HCT116 (cell line): ENCODE data around the gene IL1RAPL1. TPM values are rescaled to one million over a fixed set of nuclear protein-coding genes. Genes with fewer than 3 reads are reported as not detected.

Experiments
- ATAC-seq: fragments of 200-7000 bp; cut with Tn5 transposase; 2 replicates; pipeline ENCODE4 v1.9.1; 2020; ENCODE audit warnings: mild to moderate bottlenecking, moderate library complexity
- BruUV-seq: library from RNA; stranded (reverse); fragments of 400-500 nt; replicated peaks from 2 replicates; lab custom pipeline; 2021; lab: Mats Ljungman, UMichigan
- CTCF ChIA-PET: fragments of 300-600 bp; sonication (Branson Sonifier 250); formaldehyde crosslinking; loops from one replicate; lab custom pipeline; 2021; ENCODE audit warnings: antibody characterized with exemption; lab: Charles Lee
- POLR2A ChIA-PET: fragments of 300-600, 350-600 bp; sonication (Branson Sonifier 250); formaldehyde crosslinking; loops from one replicate; lab custom pipeline; 2021; ENCODE audit warnings: antibody characterized with exemption; lab: Charles Lee
- RAD21 ChIA-PET, 2 experiments: fragments of 300-600 bp; sonication (Branson Sonifier 250); formaldehyde crosslinking; loops; one replicate each; lab custom pipeline; 2023; ENCODE audit warnings: low total read pairs in 2 of 2; ENCODE audit not compliant: uncharacterized antibody in 2 of 2, unreplicated experiment in 2 of 2, low non-redundant PET in 1 of 2; lab: Charles Lee
- DNase-seq: peaks from one replicate; pipeline ENCODE4 v3.0.0-alpha.2; 2010; ENCODE audit warnings: low read depth, low spot score
- H2AFZ ChIP-seq: fragments of 200-600 bp; shearing (Covaris generic), sonication (generic); 2 replicates; pipeline ENCODE4 v1.6.1; 2017; ENCODE audit warnings: low read depth, mixed run types, mixed read lengths, antibody characterized with exemption, low read length; ENCODE audit not compliant: poor library complexity, severe bottlenecking
- H3K27ac ChIP-seq: 2 replicates; pipeline ENCODE4 v1.5.1; 2012; ENCODE audit warnings: low read depth, low read length
- H3K27me3 ChIP-seq: fragments of 200-600 bp; sonication (generic); 2 replicates; pipeline ENCODE4 v1.6.1; 2016; ENCODE audit warnings: mixed run types, low read length, mixed read lengths; ENCODE audit not compliant: insufficient read depth
- H3K36me3 ChIP-seq, 2 experiments: fragments of 200-500 bp in 1 of 2; fragments of 200-600 bp in 1 of 2; sonication (Bioruptor generic) in 1 of 2; sonication (generic) in 1 of 2; 2 replicates each; pipeline versions ENCODE4 v1.5.1 to v1.6.1; 2014 to 2016; ENCODE audit warnings: low read length in 2 of 2, inconsistent platforms in 1 of 2, mixed read lengths in 1 of 2, mixed run types in 1 of 2; ENCODE audit not compliant: insufficient read depth in 2 of 2, control insufficient read depth in 1 of 2
- H3K4me1 ChIP-seq, 2 experiments: fragments of 200-600 bp in 1 of 2; sonication (generic) in 1 of 2; 2 replicates each; pipeline versions ENCODE4 v1.5.1 to v1.6.1; 2012 to 2017; ENCODE audit warnings: low read length in 2 of 2, inconsistent platforms in 1 of 2, mild to moderate bottlenecking in 1 of 2, mixed read lengths in 1 of 2, mixed run types in 1 of 2, moderate library complexity in 1 of 2; ENCODE audit not compliant: insufficient read depth in 2 of 2, control insufficient read depth in 1 of 2
- H3K4me2 ChIP-seq: fragments of 200-600 bp; sonication (generic); 2 replicates; pipeline ENCODE4 v1.6.1; 2017; ENCODE audit warnings: mixed run types, low read length, mixed read lengths
- H3K4me3 ChIP-seq, 2 experiments: fragments of 200-600 bp in 1 of 2; sonication (generic) in 1 of 2; replicated peaks in 1 of 2; 2 replicates each; pipeline ENCODE4 v1.5.1; 2011 to 2016; ENCODE audit warnings: low read length in 2 of 2, control low read depth in 1 of 2, low read depth in 1 of 2, mild to moderate bottlenecking in 1 of 2, mixed read lengths in 1 of 2, mixed run types in 1 of 2
- H3K79me2 ChIP-seq: fragments of 200-600 bp; sonication (generic); 2 replicates; pipeline ENCODE4 v1.6.1; 2017; ENCODE audit warnings: mild to moderate bottlenecking, mixed run types, low read length, moderate library complexity, mixed read lengths; ENCODE audit not compliant: insufficient read depth
- H3K9ac ChIP-seq: fragments of 200-600 bp; sonication (generic); 2 replicates; pipeline ENCODE4 v1.6.1; 2016; ENCODE audit warnings: low read length, mixed read lengths
- H3K9me2 ChIP-seq: fragments of 200-600 bp; sonication (generic), shearing (Covaris generic); 2 replicates; pipeline ENCODE4 v1.6.1; 2017; ENCODE audit warnings: mixed run types, mild to moderate bottlenecking, moderate library complexity; ENCODE audit not compliant: insufficient read depth
- H3K9me3 ChIP-seq, 2 experiments: fragments of 200-500 bp in 1 of 2; fragments of 200-600 bp in 1 of 2; sonication (Bioruptor generic) in 1 of 2; sonication (generic) in 1 of 2; 2 replicates each; pipeline ENCODE4 v1.6.1; 2014 to 2017; ENCODE audit warnings: low read length in 2 of 2, mixed read lengths in 2 of 2, inconsistent platforms in 1 of 2, low read depth in 1 of 2, mild to moderate bottlenecking in 1 of 2, mixed run types in 1 of 2, moderate library complexity in 1 of 2; ENCODE audit not compliant: control insufficient read depth in 1 of 2, insufficient read depth in 1 of 2
- H4K20me1 ChIP-seq: fragments of 200-600 bp; sonication (generic), shearing (Covaris generic); 2 replicates; pipeline ENCODE4 v1.6.1; 2017; ENCODE audit warnings: mixed run types, mild to moderate bottlenecking, moderate library complexity; ENCODE audit not compliant: insufficient read depth
- CBX3 ChIP-seq: IDR thresholded peaks from 2 replicates; pipeline ENCODE4 v1.6.1; 2012; ENCODE audit warnings: low read depth
- CEBPB ChIP-seq: IDR thresholded peaks from 2 replicates; pipeline ENCODE4 v1.6.1; 2012; ENCODE audit warnings: low read depth
- EGR1 ChIP-seq: IDR thresholded peaks from 2 replicates; pipeline ENCODE4 v1.6.1; 2012; ENCODE audit warnings: low read depth
- EZH2phosphoT487 ChIP-seq: fragments of 200-600 bp; IDR thresholded peaks from 2 replicates; pipeline ENCODE4 v1.6.1; 2018; ENCODE audit warnings: antibody characterized with exemption, borderline replicate concordance
- JUND ChIP-seq: IDR thresholded peaks from 2 replicates; pipeline ENCODE4 v1.6.1; 2012
- MAX ChIP-seq: IDR thresholded peaks from 2 replicates; pipeline ENCODE4 v1.6.1; 2012
- POLR2AphosphoS5 ChIP-seq: IDR thresholded peaks from 2 replicates; pipeline ENCODE4 v1.6.1; 2011; ENCODE audit warnings: mild to moderate bottlenecking, low read depth, low read length, moderate library complexity
- SIN3A ChIP-seq: IDR thresholded peaks from 2 replicates; pipeline ENCODE4 v1.6.1; 2012; ENCODE audit warnings: low read depth
- SP1 ChIP-seq: IDR thresholded peaks from 2 replicates; pipeline ENCODE4 v1.6.1; 2012; ENCODE audit warnings: low read depth
- SRF ChIP-seq: IDR thresholded peaks from 2 replicates; pipeline ENCODE4 v1.6.1; 2012; ENCODE audit warnings: low read depth
- YY1 ChIP-seq: IDR thresholded peaks from 2 replicates; pipeline ENCODE4 v1.6.1; 2011; ENCODE audit warnings: low read length, low read depth, moderate library complexity, mild to moderate bottlenecking; ENCODE audit not compliant: insufficient replicate concordance; ENCODE audit errors: extremely low read depth
- ZNF274 ChIP-seq: fragments of 200-500 bp; sonication (Bioruptor generic); IDR thresholded peaks from 2 replicates; pipeline ENCODE4 v1.6.1; 2014; ENCODE audit warnings: mild to moderate bottlenecking, low read depth, low read length, inconsistent platforms
- intact Hi-C: fragments of 100-400 bp; cut with micrococcal nuclease; formaldehyde crosslinking; loops from 2 replicates; pipeline ENCODE4 v1.10.0; 2022
- total RNA-seq: library from RNA; stranded (reverse); gene quantifications from one replicate; pipeline ENCODE4 v1.2.1, GENCODE V29; 2021; ENCODE audit not compliant: unreplicated experiment
- TF ChIP-seq, protein P1 (sequence below), 3 experiments: fragments of 200-600 bp in 1 of 3; sonication (generic) in 1 of 3; IDR thresholded peaks in 2 of 3; conservative IDR thresholded peaks in 1 of 3; 2 replicates each; pipeline ENCODE4 v1.5.1; 2012 to 2017; ENCODE audit warnings: low read depth in 2 of 3, low read length in 2 of 3, antibody characterized with exemption in 1 of 3, borderline replicate concordance in 1 of 3, control low read depth in 1 of 3, mild to moderate bottlenecking in 1 of 3, mixed read lengths in 1 of 3, mixed run types in 1 of 3, moderate library complexity in 1 of 3; ENCODE audit not compliant: insufficient read depth in 1 of 3

Gene IL1RAPL1
- total RNA-seq, 1 experiment from 2014 or later, result 2.8 TPM

DNA sequence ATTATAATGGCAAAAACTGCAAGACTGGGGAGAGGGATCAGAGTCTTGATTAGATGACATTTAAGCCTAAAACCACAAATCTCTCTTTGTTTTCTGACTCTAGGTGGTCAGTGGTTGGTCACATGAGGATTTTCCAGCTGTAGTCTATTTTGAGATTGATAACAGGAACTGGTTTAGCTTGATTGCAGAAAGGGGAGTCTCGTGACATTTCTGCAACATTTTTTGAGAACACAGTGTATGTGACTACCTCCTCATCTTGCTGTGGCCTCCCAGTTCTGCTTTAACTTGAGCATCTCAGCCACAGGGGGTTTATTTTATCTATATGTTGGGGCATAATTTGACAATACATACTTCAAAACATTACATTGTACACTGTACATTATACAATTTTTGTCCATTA is 901.7 kb downstream of the IL1RAPL1 start:
- Histone ChIP-seq H4K20me1 (no peaks in the 10 kb centered on the region), H3K9me2 (no peaks in the 10 kb centered on the region), H3K27ac (no peak overlapping the region), H3K4me1 (no peaks in the 10 kb centered on the region), H3K9ac (no peak overlapping the region), H3K4me3 (no peak overlapping the region), H3K27me3 (no peaks in the 10 kb centered on the region), H3K36me3 (no peaks in the 10 kb centered on the region), H3K9me3 (no peaks in the 10 kb centered on the region), H3K4me2 (no peak overlapping the region), H3K79me2 (no peaks in the 10 kb centered on the region), H2AFZ (no peak overlapping the region)
- TF ChIP-seq CEBPB (no peak), JUND (no peak), SP1 (no peak)
- BruUV-seq, result no TSS peak
- POLR2A ChIA-PET, result no interaction called here
- RAD21 ChIA-PET, result no interaction called here
- CTCF ChIA-PET, result interaction anchor here (2.6 kb wide), 1 partner anchor 10 kb away, joined by 14 read pairs; no protein-coding TSS in a partner anchor
- intact Hi-C loops, result no loop called here
- DNase-seq (no peak), ATAC-seq (no peak)

DNA sequence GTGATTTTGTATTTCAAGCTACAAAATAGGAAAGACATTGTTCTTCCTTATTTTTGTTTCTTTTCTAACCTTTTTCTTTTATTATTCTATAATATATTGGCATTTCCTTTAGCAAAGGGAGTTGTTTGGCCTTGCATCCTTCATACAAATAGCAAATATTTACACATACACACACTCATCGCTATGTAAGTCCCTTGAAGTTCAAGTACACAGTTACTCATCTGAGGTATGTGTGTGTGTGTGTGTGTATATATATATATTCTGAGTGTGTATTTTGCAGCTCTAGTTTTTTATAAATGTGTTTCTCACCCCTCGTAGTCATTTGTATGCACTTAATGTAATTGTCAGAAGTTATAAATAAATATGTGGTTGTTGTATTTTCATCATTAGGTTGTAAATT is 903.4 kb downstream of the IL1RAPL1 start:
- TF ChIP-seq CEBPB, result no peak
- Histone ChIP-seq H2AFZ (no peak overlapping the region), H3K4me2 (no peak overlapping the region), H3K79me2 (no peaks in the 10 kb centered on the region), H3K9me3 (no peaks in the 10 kb centered on the region), H3K36me3 (no peaks in the 10 kb centered on the region), H4K20me1 (no peaks in the 10 kb centered on the region), H3K27me3 (no peaks in the 10 kb centered on the region), H3K9me2 (no peaks in the 10 kb centered on the region), H3K4me3 (no peak overlapping the region), H3K4me1 (no peaks in the 10 kb centered on the region), H3K27ac (no peak overlapping the region), H3K9ac (no peak overlapping the region)
- CTCF ChIA-PET, result interaction anchor here (2.6 kb wide), 1 partner anchor 12 kb away, joined by 14 read pairs; no protein-coding TSS in a partner anchor
- intact Hi-C loops, result no loop called here
- BruUV-seq, result no TSS peak
- DNase-seq (no peak), ATAC-seq (no peak)
- POLR2A ChIA-PET, result no interaction called here
- RAD21 ChIA-PET, result no interaction called here

DNA sequence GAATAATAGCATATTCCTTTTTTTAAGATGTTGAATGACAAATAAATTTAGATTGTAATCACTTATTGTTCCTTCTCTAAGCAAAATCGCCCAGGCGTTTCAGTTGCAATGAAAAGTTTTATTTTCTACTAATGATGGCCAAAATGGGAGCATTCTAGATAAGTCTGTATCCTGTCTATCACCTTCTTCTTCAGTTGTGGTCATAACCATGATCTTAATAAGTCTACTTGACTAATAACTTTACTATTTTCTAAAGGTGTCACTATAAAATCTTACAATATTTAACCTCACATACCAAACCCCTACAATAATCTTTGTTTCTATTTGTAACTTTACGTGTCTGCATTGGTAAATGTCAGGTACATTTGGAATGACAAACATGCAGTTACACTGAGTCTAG is 904.4 kb downstream of the IL1RAPL1 start:
- H3K9me3 ChIP-seq, result no peaks in the 10 kb centered on the region
- no peaks in the 10 kb centered on the region for H3K79me2 ChIP-seq
- no peak for DNase-seq
- ChIA-PET POLR2A (no interaction called here), RAD21 (no interaction called here), CTCF (interaction anchor here (1.7 kb wide), 1 partner anchor 13 kb away, joined by 8 read pairs; no protein-coding TSS in a partner anchor)
- H3K9me2 ChIP-seq, result no peaks in the 10 kb centered on the region
- H2AFZ ChIP-seq, result no peak overlapping the region
- H3K9ac ChIP-seq, result no peak overlapping the region
- intact Hi-C loops, result no loop called here
- H3K4me1 ChIP-seq, result no peaks in the 10 kb centered on the region
- H3K4me2 ChIP-seq, result no peak overlapping the region
- no TSS peak for BruUV-seq
- no peak overlapping the region for H3K27ac ChIP-seq
- H3K27me3 ChIP-seq, result no peaks in the 10 kb centered on the region
- no peaks in the 10 kb centered on the region for H4K20me1 ChIP-seq
- ATAC-seq, result no peak
- H3K36me3 ChIP-seq, result no peaks in the 10 kb centered on the region
- no peak overlapping the region for H3K4me3 ChIP-seq
- TF ChIP-seq YY1 (no peak), SRF (no peak), CBX3 (no peak), POLR2AphosphoS5 (no peak), EZH2phosphoT487 (no peak), SIN3A (no peak), ZNF274 (no peak), CEBPB (no peak), MAX (no peak), EGR1 (no peak)
- TF ChIP-seq, protein P1, sequence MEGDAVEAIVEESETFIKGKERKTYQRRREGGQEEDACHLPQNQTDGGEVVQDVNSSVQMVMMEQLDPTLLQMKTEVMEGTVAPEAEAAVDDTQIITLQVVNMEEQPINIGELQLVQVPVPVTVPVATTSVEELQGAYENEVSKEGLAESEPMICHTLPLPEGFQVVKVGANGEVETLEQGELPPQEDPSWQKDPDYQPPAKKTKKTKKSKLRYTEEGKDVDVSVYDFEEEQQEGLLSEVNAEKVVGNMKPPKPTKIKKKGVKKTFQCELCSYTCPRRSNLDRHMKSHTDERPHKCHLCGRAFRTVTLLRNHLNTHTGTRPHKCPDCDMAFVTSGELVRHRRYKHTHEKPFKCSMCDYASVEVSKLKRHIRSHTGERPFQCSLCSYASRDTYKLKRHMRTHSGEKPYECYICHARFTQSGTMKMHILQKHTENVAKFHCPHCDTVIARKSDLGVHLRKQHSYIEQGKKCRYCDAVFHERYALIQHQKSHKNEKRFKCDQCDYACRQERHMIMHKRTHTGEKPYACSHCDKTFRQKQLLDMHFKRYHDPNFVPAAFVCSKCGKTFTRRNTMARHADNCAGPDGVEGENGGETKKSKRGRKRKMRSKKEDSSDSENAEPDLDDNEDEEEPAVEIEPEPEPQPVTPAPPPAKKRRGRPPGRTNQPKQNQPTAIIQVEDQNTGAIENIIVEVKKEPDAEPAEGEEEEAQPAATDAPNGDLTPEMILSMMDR (IDR thresholded peaks at IDR 0.05 in 2 of 3, conservative IDR thresholded peaks at IDR 0.05 in 1 of 3; ENCODE audit: borderline replicate concordance in 1 of 3, insufficient read depth in 1 of 3, low read depth in 2 of 3, low read length in 2 of 3), result no peak
